HEK293 (cell line): Measurements from ENCODE around the gene PPFIA4.

Experiments
- EGR2 ChIP-seq: fragments of 450-650 bp; formaldehyde crosslinking; IDR thresholded peaks from 2 replicates; pipeline ENCODE4 v1.5.1; 2016; ENCODE audit warnings: low read depth, missing biosample characterization, missing genetic modification characterization
- GLI4 ChIP-seq: fragments of 450-650 bp; formaldehyde crosslinking; IDR thresholded peaks from 2 replicates; pipeline ENCODE4 v1.5.1; 2016; ENCODE audit warnings: missing biosample characterization, missing genetic modification characterization
- KLF16 ChIP-seq: fragments of 450-650 bp; formaldehyde crosslinking; IDR thresholded peaks from 2 replicates; pipeline ENCODE4 v1.5.1; 2017; ENCODE audit warnings: missing biosample characterization, missing genetic modification characterization
- KLF9 ChIP-seq: fragments of 450-650 bp; formaldehyde crosslinking; IDR thresholded peaks from 2 replicates; pipeline ENCODE4 v1.5.1; 2016; ENCODE audit warnings: missing biosample characterization, missing genetic modification characterization, low read depth
- PATZ1 ChIP-seq: fragments of 450-650 bp; formaldehyde crosslinking; IDR thresholded peaks from 2 replicates; pipeline ENCODE4 v1.5.1; 2016; ENCODE audit warnings: missing biosample characterization, missing genetic modification characterization
- ZBTB26 ChIP-seq: fragments of 450-650 bp; formaldehyde crosslinking; optimal IDR thresholded peaks from 2 replicates; pipeline ENCODE3; 2016; ENCODE audit warnings: missing biosample characterization, mild to moderate bottlenecking, missing genetic modification characterization
- ZEB2 ChIP-seq: fragments of 450-650 bp; formaldehyde crosslinking; IDR thresholded peaks from 2 replicates; pipeline ENCODE4 v1.5.1; 2016; ENCODE audit warnings: missing biosample characterization, missing genetic modification characterization
- ZFHX2 ChIP-seq: fragments of 450-650 bp; formaldehyde crosslinking; conservative IDR thresholded peaks from 2 replicates; pipeline ENCODE4 v1.5.1; 2016; ENCODE audit warnings: missing biosample characterization, missing genetic modification characterization
- ZIC2 ChIP-seq: fragments of 450-650 bp; formaldehyde crosslinking; IDR thresholded peaks from 2 replicates; pipeline ENCODE4 v1.5.1; 2016; ENCODE audit warnings: missing biosample characterization, missing genetic modification characterization
- ZNF2 ChIP-seq: fragments of 450-650 bp; formaldehyde crosslinking; IDR thresholded peaks from 2 replicates; pipeline ENCODE4 v1.5.1; 2016; ENCODE audit warnings: missing biosample characterization, missing genetic modification characterization
- ZNF280D ChIP-seq: fragments of 450-650 bp; formaldehyde crosslinking; IDR thresholded peaks from 2 replicates; pipeline ENCODE4 v1.5.1; 2016; ENCODE audit warnings: missing biosample characterization, missing genetic modification characterization
- ZNF501 ChIP-seq: fragments of 450-650 bp; formaldehyde crosslinking; IDR thresholded peaks from 2 replicates; pipeline ENCODE4 v1.5.1; 2016; ENCODE audit warnings: missing biosample characterization, missing genetic modification characterization
- ZNF510 ChIP-seq: fragments of 450-650 bp; formaldehyde crosslinking; IDR thresholded peaks from 2 replicates; pipeline ENCODE4 v1.5.1; 2018; ENCODE audit warnings: mild to moderate bottlenecking, missing genetic modification characterization, missing biosample characterization; ENCODE audit not compliant: insufficient replicate concordance
- ZNF600 ChIP-seq: fragments of 450-650 bp; formaldehyde crosslinking; IDR thresholded peaks from 2 replicates; pipeline ENCODE4 v1.5.1; 2016; ENCODE audit warnings: missing biosample characterization, missing genetic modification characterization
- ZNF654 ChIP-seq: fragments of 450-650 bp; formaldehyde crosslinking; IDR thresholded peaks from 2 replicates; pipeline ENCODE4 v1.5.1; 2016; ENCODE audit warnings: low read depth, missing biosample characterization, missing genetic modification characterization
- ZNF843 ChIP-seq: fragments of 450-650 bp; formaldehyde crosslinking; IDR thresholded peaks from 2 replicates; pipeline ENCODE4 v1.5.1; 2016; ENCODE audit warnings: missing biosample characterization, missing genetic modification characterization
- ZSCAN23 ChIP-seq: fragments of 450-650 bp; formaldehyde crosslinking; IDR thresholded peaks from 2 replicates; pipeline ENCODE4 v1.5.1; 2016; ENCODE audit warnings: missing biosample characterization, missing genetic modification characterization
- ZXDB ChIP-seq: fragments of 450-650 bp; formaldehyde crosslinking; IDR thresholded peaks from 2 replicates; pipeline ENCODE4 v1.5.1; 2016; ENCODE audit warnings: missing biosample characterization, missing genetic modification characterization
- TF ChIP-seq, protein P1 (sequence below): fragments of 450-650 bp; formaldehyde crosslinking; IDR thresholded peaks from 2 replicates; pipeline ENCODE4 v1.5.1; 2016; ENCODE audit warnings: missing biosample characterization, missing genetic modification characterization
- TF ChIP-seq, protein P2 (sequence below): fragments of 450-650 bp; formaldehyde crosslinking; IDR thresholded peaks from 2 replicates; pipeline ENCODE4 v1.5.1; 2016; ENCODE audit warnings: missing biosample characterization, missing genetic modification characterization
- TF ChIP-seq, protein P3 (sequence below): fragments of 450-650 bp; IDR thresholded peaks from 2 replicates; pipeline ENCODE4 v1.5.1; 2018; ENCODE audit warnings: missing biosample characterization, missing genetic modification characterization
- TF ChIP-seq, protein P4 (sequence below): fragments of 450-650 bp; formaldehyde crosslinking; IDR thresholded peaks from 2 replicates; pipeline ENCODE4 v1.5.1; 2016; ENCODE audit warnings: missing biosample characterization, missing genetic modification characterization

PPFIA4 gene

GRCh38 chr1:203127666-203128430, 101.6 kb downstream of the PPFIA4 start, which contains the start of gene ADORA1 (continued):
- TF ChIP-seq, protein P1, sequence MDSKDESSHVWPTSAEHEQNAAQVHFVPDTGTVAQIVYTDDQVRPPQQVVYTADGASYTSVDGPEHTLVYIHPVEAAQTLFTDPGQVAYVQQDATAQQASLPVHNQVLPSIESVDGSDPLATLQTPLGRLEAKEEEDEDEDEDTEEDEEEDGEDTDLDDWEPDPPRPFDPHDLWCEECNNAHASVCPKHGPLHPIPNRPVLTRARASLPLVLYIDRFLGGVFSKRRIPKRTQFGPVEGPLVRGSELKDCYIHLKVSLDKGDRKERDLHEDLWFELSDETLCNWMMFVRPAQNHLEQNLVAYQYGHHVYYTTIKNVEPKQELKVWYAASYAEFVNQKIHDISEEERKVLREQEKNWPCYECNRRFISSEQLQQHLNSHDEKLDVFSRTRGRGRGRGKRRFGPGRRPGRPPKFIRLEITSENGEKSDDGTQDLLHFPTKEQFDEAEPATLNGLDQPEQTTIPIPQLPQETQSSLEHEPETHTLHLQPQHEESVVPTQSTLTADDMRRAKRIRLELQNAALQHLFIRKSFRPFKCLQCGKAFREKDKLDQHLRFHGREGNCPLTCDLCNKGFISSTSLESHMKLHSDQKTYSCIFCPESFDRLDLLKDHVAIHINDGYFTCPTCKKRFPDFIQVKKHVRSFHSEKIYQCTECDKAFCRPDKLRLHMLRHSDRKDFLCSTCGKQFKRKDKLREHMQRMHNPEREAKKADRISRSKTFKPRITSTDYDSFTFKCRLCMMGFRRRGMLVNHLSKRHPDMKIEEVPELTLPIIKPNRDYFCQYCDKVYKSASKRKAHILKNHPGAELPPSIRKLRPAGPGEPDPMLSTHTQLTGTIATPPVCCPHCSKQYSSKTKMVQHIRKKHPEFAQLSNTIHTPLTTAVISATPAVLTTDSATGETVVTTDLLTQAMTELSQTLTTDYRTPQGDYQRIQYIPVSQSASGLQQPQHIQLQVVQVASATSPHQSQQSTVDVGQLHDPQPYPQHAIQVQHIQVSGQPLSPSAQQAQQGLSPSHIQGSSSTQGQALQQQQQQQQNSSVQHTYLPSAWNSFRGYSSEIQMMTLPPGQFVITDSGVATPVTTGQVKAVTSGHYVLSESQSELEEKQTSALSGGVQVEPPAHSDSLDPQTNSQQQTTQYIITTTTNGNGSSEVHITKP (tag by site-specific recombination) = peak; percentile 44
- no peak for TF ChIP-seq GLI4 (tag by site-specific recombination)
- peak; percentile 67 for TF ChIP-seq ZIC2 (tag by site-specific recombination)
- 0 out of 2 replicates have a peak, but pooled peaks have one; percentile 47 for TF ChIP-seq ZXDB (tag by site-specific recombination)
- peak; percentile 34; the same call in 1 of the 2 replicates for TF ChIP-seq ZEB2
- TF ChIP-seq, protein P2, sequence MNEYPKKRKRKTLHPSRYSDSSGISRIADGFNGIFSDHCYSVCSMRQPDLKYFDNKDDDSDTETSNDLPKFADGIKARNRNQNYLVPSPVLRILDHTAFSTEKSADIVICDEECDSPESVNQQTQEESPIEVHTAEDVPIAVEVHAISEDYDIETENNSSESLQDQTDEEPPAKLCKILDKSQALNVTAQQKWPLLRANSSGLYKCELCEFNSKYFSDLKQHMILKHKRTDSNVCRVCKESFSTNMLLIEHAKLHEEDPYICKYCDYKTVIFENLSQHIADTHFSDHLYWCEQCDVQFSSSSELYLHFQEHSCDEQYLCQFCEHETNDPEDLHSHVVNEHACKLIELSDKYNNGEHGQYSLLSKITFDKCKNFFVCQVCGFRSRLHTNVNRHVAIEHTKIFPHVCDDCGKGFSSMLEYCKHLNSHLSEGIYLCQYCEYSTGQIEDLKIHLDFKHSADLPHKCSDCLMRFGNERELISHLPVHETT = 0 out of 2 replicates have a peak, but pooled peaks have one; percentile 14
- no peak for TF ChIP-seq ZSCAN23
- TF ChIP-seq ZNF2 = no peak
- TF ChIP-seq KLF9 (tag by site-specific recombination) = peak; percentile 48
- TF ChIP-seq ZNF501 (tag by site-specific recombination) = 0 out of 2 replicates have a peak, but pooled peaks have one; percentile 47
- peak; percentile 85 for TF ChIP-seq ZNF600 (tag by site-specific recombination)
- TF ChIP-seq KLF16 = peak; percentile 58; the same call in 1 of the 2 replicates
- TF ChIP-seq EGR2 (tag by site-specific recombination) = peak; percentile 59
- TF ChIP-seq ZNF510 = no peak
- no peak for TF ChIP-seq ZNF654 (tag by site-specific recombination)
- TF ChIP-seq ZFHX2 (tag by site-specific recombination) = peak; percentile 66
- peak; percentile 66 for TF ChIP-seq PATZ1
- no peak for TF ChIP-seq ZNF843 (tag by site-specific recombination)
- TF ChIP-seq, protein P3, sequence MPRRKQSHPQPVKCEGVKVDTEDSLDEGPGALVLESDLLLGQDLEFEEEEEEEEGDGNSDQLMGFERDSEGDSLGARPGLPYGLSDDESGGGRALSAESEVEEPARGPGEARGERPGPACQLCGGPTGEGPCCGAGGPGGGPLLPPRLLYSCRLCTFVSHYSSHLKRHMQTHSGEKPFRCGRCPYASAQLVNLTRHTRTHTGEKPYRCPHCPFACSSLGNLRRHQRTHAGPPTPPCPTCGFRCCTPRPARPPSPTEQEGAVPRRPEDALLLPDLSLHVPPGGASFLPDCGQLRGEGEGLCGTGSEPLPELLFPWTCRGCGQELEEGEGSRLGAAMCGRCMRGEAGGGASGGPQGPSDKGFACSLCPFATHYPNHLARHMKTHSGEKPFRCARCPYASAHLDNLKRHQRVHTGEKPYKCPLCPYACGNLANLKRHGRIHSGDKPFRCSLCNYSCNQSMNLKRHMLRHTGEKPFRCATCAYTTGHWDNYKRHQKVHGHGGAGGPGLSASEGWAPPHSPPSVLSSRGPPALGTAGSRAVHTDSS (tag by site-specific recombination) = 0 out of 2 replicates have a peak, but pooled peaks have one; percentile 32
- no peak for TF ChIP-seq ZNF280D
- peak; percentile 69 for TF ChIP-seq ZBTB26 (tag by site-specific recombination)
- TF ChIP-seq, protein P4, sequence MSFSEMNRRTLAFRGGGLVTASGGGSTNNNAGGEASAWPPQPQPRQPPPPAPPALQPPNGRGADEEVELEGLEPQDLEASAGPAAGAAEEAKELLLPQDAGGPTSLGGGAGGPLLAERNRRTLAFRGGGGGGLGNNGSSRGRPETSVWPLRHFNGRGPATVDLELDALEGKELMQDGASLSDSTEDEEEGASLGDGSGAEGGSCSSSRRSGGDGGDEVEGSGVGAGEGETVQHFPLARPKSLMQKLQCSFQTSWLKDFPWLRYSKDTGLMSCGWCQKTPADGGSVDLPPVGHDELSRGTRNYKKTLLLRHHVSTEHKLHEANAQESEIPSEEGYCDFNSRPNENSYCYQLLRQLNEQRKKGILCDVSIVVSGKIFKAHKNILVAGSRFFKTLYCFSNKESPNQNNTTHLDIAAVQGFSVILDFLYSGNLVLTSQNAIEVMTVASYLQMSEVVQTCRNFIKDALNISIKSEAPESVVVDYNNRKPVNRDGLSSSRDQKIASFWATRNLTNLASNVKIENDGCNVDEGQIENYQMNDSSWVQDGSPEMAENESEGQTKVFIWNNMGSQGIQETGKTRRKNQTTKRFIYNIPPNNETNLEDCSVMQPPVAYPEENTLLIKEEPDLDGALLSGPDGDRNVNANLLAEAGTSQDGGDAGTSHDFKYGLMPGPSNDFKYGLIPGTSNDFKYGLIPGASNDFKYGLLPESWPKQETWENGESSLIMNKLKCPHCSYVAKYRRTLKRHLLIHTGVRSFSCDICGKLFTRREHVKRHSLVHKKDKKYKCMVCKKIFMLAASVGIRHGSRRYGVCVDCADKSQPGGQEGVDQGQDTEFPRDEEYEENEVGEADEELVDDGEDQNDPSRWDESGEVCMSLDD = peak; percentile 89
